Measurements from ENCODE around the gene ADSS2. TPM values are rescaled to one million over a fixed set of nuclear protein-coding genes. Genes with fewer than 3 reads are reported as not detected.

Gene ADSS2
- total RNA-seq, 4 donors from 2014 or later, result 8.7 to 51.5 (median 40.4) TPM

- Histone ChIP-seq H3K9me3 (no peaks in the 10 kb centered on the region), H3K27ac (no peak overlapping the region), H3K4me1 (no peaks in the 10 kb centered on the region), H3K36me3 (no peaks in the 10 kb centered on the region), H3K4me3 (no peak overlapping the region), H3K27me3 (no peaks in the 10 kb centered on the region)
- no peak for TF ChIP-seq POLR2A (IDR thresholded peaks at IDR 0.05)
- TF ChIP-seq CTCF (IDR thresholded peaks at IDR 0.05), result no peak
- intact Hi-C loops (cut with DNase I; ENCODE audit: low total_unique reads), result no loop called here
- no peak for DNase-seq
Measured at GRCh38 chr1:244412176-244412575, 39.5 kb downstream of the ADSS2 start.

GRCh38 chr1:244409701-244410100 is 42.0 kb downstream of the ADSS2 start:
- Histone ChIP-seq H3K27ac (no peak overlapping the region), H3K4me1 (no peaks in the 10 kb centered on the region), H3K27me3 (no peaks in the 10 kb centered on the region), H3K36me3 (no peaks in the 10 kb centered on the region), H3K4me3 (no peak overlapping the region), H3K9me3 (no peaks in the 10 kb centered on the region)
- no peak for DNase-seq
- intact Hi-C loops (cut with DNase I; ENCODE audit: low total_unique reads), result no loop called here
- no peak for TF ChIP-seq CTCF (IDR thresholded peaks at IDR 0.05)
- no peak for TF ChIP-seq POLR2A (IDR thresholded peaks at IDR 0.05)

GRCh38 chr1:244406337-244406736 is 45.4 kb downstream of the ADSS2 start:
- Histone ChIP-seq H3K27me3 (no peaks in the 10 kb centered on the region), H3K4me3 (no peak overlapping the region), H3K4me1 (no peaks in the 10 kb centered on the region), H3K36me3 (no peaks in the 10 kb centered on the region), H3K27ac (no peak overlapping the region), H3K9me3 (peaks cover 0 to 16% of the 10 kb centered on the region in 2 donors)
- DNase-seq, result no peak
- intact Hi-C loops (cut with DNase I; ENCODE audit: low total_unique reads), result no loop called here
- TF ChIP-seq POLR2A (IDR thresholded peaks at IDR 0.05) (no peak), CTCF (IDR thresholded peaks at IDR 0.05) (no peak)

GRCh38 chr1:244405856-244406255 is 45.9 kb downstream of the ADSS2 start:
- no peaks in the 10 kb centered on the region for H3K27me3 ChIP-seq
- H3K4me1 ChIP-seq, result no peaks in the 10 kb centered on the region
- intact Hi-C loops (cut with DNase I; ENCODE audit: low total_unique reads), result no loop called here
- no peak overlapping the region for H3K4me3 ChIP-seq
- no peak overlapping the region for H3K27ac ChIP-seq
- TF ChIP-seq POLR2A (IDR thresholded peaks at IDR 0.05) (no peak), CTCF (IDR thresholded peaks at IDR 0.05) (no peak)
- no peaks in the 10 kb centered on the region for H3K36me3 ChIP-seq
- H3K9me3 ChIP-seq, result peaks cover 0 to 21% of the 10 kb centered on the region in 2 donors
- DNase-seq, result no peak

- no peak overlapping the region for H3K4me3 ChIP-seq
- no peak for TF ChIP-seq CTCF (IDR thresholded peaks at IDR 0.05)
- no peak for TF ChIP-seq POLR2A (IDR thresholded peaks at IDR 0.05)
- no peaks in the 10 kb centered on the region for H3K27me3 ChIP-seq
- peaks cover 0 to 23% of the 10 kb centered on the region in 2 donors for H3K9me3 ChIP-seq
- intact Hi-C loops (cut with DNase I; ENCODE audit: low total_unique reads), result no loop called here
- no peaks in the 10 kb centered on the region for H3K36me3 ChIP-seq
- DNase-seq, result no peak
- H3K27ac ChIP-seq, result no peak overlapping the region
- no peaks in the 10 kb centered on the region for H3K4me1 ChIP-seq
Measured at GRCh38 chr1:244403431-244403830, 48.3 kb downstream of the ADSS2 start.
